SK-N-SH treated with all-trans-retinoic acid at 6 μM for 48 hours (cell line): ENCODE results near the gene TNS4.

Source experiments
- ATAC-seq: fragments of 200-7000 bp; cut with Tn5 transposase; 3 replicates; pipeline ENCODE4 v1.9.1; 2020; ENCODE audit warnings: mild to moderate bottlenecking, moderate library complexity
- ARNTL ChIP-seq: fragments of 450-650 bp; formaldehyde crosslinking; IDR thresholded peaks from 2 replicates; pipeline ENCODE4 v1.5.0; 2020; ENCODE audit warnings: low read depth, mild to moderate bottlenecking, moderate library complexity, borderline replicate concordance
- BACH2 ChIP-seq: fragments of 250-450 bp; sonication (Bioruptor Pico); IDR thresholded peaks from 2 replicates; pipeline ENCODE4 v1.9.0; 2021; ENCODE audit warnings: mild to moderate bottlenecking, borderline replicate concordance
- CSDC2 ChIP-seq: fragments of 250-450 bp; sonication (Bioruptor Pico); IDR thresholded peaks from 2 replicates; pipeline ENCODE4 v1.5.0; 2020; ENCODE audit warnings: mild to moderate bottlenecking, moderate library complexity
- ESRRG ChIP-seq: fragments of 250-450 bp; sonication (Bioruptor Pico); IDR thresholded peaks from 2 replicates; pipeline ENCODE4 v1.6.1; 2021; ENCODE audit warnings: mild to moderate bottlenecking
- GLIS3 ChIP-seq: fragments of 250-450 bp; sonication (Bioruptor Pico); IDR thresholded peaks from 2 replicates; pipeline ENCODE4 v1.5.0; 2020; ENCODE audit warnings: mild to moderate bottlenecking, moderate library complexity
- ISL1 ChIP-seq: fragments of 250-450 bp; sonication (Bioruptor Pico); IDR thresholded peaks from 2 replicates; pipeline ENCODE4 v2.1.2; 2022; ENCODE audit warnings: mild to moderate bottlenecking, moderate library complexity
- OSR1 ChIP-seq: fragments of 250-450 bp; sonication (Bioruptor Pico); IDR thresholded peaks from 2 replicates; pipeline ENCODE4 v1.8.0; 2022; ENCODE audit warnings: moderate library complexity, mild to moderate bottlenecking, inconsistent platforms
- PPARA ChIP-seq: fragments of 250-450 bp; sonication (Bioruptor Pico); IDR thresholded peaks from 2 replicates; pipeline ENCODE4 v1.5.0; 2020; ENCODE audit warnings: mild to moderate bottlenecking, borderline replicate concordance
- RARB ChIP-seq: fragments of 250-450 bp; sonication (Bioruptor Pico); IDR thresholded peaks from 2 replicates; pipeline ENCODE4 v1.8.0; 2021; ENCODE audit warnings: mild to moderate bottlenecking, moderate library complexity
- SNAI2 ChIP-seq: fragments of 250-450 bp; sonication (Bioruptor Pico); IDR thresholded peaks from 2 replicates; pipeline ENCODE4 v1.5.0; 2020; ENCODE audit warnings: mild to moderate bottlenecking, moderate library complexity
- TCF4 ChIP-seq: fragments of 250-450 bp; sonication (Bioruptor Pico); IDR thresholded peaks from 2 replicates; pipeline ENCODE4 v1.8.0; 2021; ENCODE audit warnings: mild to moderate bottlenecking, moderate library complexity, borderline replicate concordance
- TOX ChIP-seq: fragments of 250-450 bp; sonication (Bioruptor Pico); IDR thresholded peaks from 2 replicates; pipeline ENCODE4 v1.8.0; 2021; ENCODE audit warnings: mild to moderate bottlenecking, moderate library complexity, borderline replicate concordance
- ZC3H10 ChIP-seq: fragments of 250-450 bp; sonication (Bioruptor Pico); IDR thresholded peaks from 2 replicates; pipeline ENCODE4 v1.5.1; 2021; ENCODE audit warnings: mild to moderate bottlenecking, moderate library complexity
- ZFP3 ChIP-seq: fragments of 250-450 bp; sonication (Bioruptor Pico); IDR thresholded peaks from 2 replicates; pipeline ENCODE4 v1.5.0; 2020; ENCODE audit warnings: mild to moderate bottlenecking, moderate library complexity
- ZFP30 ChIP-seq: fragments of 450-650 bp; formaldehyde crosslinking; IDR thresholded peaks from 2 replicates; pipeline ENCODE4 v1.5.0; 2022; ENCODE audit warnings: mild to moderate bottlenecking, moderate library complexity
- ZNF565 ChIP-seq: fragments of 450-650 bp; formaldehyde crosslinking; conservative IDR thresholded peaks from 2 replicates; pipeline ENCODE4 v1.5.0; 2020; ENCODE audit warnings: low read depth, mild to moderate bottlenecking, moderate library complexity
- ZNF70 ChIP-seq: fragments of 450-650 bp; formaldehyde crosslinking; IDR thresholded peaks from 2 replicates; pipeline ENCODE4 v1.5.0; 2020; ENCODE audit warnings: mild to moderate bottlenecking, moderate library complexity
- ZNF8 ChIP-seq: fragments of 450-650 bp; formaldehyde crosslinking; IDR thresholded peaks from 2 replicates; pipeline ENCODE4 v1.5.0; 2020; ENCODE audit warnings: mild to moderate bottlenecking, moderate library complexity
- TF ChIP-seq, protein P1 (sequence below): fragments of 250-450 bp; sonication (Bioruptor Pico); IDR thresholded peaks from 2 replicates; pipeline ENCODE4 v1.5.0; 2020; ENCODE audit warnings: mild to moderate bottlenecking, moderate library complexity
- TF ChIP-seq, protein P2 (sequence below): fragments of 250-450 bp; sonication (Bioruptor Pico); IDR thresholded peaks from 2 replicates; pipeline ENCODE4 v1.5.1; 2020; ENCODE audit warnings: low read depth, mild to moderate bottlenecking, moderate library complexity
- TF ChIP-seq, protein P3 (sequence below): fragments of 250-450 bp; sonication (Bioruptor Pico); IDR thresholded peaks from 2 replicates; pipeline ENCODE4 v1.8.0; 2021; ENCODE audit warnings: low read depth, mild to moderate bottlenecking, moderate library complexity, borderline replicate concordance

Gene TNS4

DNA sequence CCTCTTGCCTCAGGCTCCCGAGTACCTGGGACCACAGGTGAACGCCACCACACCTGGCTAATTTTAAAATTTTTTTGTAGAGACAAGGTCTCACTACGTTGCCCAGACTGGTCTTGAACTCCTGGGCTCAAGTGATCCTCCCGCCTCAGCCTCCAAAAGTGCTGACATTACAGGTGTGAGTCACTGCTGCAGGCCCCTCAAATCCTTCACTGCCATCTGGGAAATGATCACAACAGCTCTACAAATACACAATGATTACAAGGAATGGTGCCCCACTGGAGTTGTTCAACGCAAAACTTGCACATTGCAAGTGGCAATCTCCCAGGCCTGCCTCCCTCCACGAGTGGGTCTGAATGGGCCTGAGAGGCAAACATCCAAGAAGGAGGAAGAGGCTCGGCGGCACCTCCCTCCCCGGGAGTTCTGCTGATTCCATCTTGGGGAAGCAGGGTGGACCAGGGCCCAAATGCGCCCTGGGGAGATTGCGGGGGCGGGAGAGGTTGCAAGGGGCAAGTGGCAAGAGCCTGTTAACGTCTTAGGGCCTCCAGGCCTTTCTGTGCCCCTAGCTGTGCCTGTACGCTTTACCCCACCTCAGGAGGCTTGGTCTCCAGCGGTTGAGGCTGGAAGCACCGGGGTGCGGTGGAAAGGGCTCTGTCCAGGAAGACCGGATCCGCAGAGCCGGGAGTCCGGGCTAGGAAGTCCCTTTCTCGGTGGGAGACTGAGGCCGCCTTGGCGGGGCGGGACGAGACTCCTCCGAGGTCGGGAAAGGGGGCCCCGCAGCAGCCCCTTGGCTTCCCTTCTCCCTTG lies 58.8 kb downstream of the TNS4 start (continued):
- TF ChIP-seq, protein P1, sequence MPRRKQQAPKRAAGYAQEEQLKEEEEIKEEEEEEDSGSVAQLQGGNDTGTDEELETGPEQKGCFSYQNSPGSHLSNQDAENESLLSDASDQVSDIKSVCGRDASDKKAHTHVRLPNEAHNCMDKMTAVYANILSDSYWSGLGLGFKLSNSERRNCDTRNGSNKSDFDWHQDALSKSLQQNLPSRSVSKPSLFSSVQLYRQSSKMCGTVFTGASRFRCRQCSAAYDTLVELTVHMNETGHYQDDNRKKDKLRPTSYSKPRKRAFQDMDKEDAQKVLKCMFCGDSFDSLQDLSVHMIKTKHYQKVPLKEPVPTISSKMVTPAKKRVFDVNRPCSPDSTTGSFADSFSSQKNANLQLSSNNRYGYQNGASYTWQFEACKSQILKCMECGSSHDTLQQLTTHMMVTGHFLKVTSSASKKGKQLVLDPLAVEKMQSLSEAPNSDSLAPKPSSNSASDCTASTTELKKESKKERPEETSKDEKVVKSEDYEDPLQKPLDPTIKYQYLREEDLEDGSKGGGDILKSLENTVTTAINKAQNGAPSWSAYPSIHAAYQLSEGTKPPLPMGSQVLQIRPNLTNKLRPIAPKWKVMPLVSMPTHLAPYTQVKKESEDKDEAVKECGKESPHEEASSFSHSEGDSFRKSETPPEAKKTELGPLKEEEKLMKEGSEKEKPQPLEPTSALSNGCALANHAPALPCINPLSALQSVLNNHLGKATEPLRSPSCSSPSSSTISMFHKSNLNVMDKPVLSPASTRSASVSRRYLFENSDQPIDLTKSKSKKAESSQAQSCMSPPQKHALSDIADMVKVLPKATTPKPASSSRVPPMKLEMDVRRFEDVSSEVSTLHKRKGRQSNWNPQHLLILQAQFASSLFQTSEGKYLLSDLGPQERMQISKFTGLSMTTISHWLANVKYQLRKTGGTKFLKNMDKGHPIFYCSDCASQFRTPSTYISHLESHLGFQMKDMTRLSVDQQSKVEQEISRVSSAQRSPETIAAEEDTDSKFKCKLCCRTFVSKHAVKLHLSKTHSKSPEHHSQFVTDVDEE (CRISPR knock-in tag): no peak
- TF ChIP-seq ZC3H10 (no peak), ZFP30 (CRISPR knock-in tag) (no peak), TOX (CRISPR knock-in tag) (no peak), BACH2 (CRISPR knock-in tag) (no peak), GLIS3 (no peak)
- TF ChIP-seq, protein P2, sequence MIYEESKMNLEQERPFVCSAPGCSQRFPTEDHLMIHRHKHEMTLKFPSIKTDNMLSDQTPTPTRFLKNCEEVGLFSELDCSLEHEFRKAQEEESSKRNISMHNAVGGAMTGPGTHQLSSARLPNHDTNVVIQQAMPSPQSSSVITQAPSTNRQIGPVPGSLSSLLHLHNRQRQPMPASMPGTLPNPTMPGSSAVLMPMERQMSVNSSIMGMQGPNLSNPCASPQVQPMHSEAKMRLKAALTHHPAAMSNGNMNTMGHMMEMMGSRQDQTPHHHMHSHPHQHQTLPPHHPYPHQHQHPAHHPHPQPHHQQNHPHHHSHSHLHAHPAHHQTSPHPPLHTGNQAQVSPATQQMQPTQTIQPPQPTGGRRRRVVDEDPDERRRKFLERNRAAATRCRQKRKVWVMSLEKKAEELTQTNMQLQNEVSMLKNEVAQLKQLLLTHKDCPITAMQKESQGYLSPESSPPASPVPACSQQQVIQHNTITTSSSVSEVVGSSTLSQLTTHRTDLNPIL: no peak

DNA sequence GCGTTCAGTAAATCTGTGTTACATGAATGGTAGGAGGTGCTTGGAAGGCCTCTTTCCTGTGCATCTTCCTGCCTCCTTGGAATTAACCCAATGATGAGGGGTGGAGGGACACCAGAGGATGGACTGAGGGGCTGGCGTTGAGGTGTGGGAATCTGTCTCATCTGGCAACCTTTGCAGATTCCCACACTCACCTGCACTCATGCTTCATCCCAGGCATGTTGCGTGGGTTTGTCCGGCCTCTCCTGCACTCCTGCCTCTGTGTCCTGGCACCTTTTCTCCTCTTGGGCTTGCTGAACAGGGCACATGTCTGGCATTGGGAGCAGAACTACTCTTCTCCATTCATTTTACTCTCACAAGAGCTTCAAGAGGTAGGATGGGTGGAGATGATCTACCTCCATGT lies 61.3 kb downstream of the TNS4 start:
- TF ChIP-seq ESRRG (no peak), TCF4 (CRISPR knock-in tag) (no peak), ZNF565 (CRISPR knock-in tag) (no peak), ZFP30 (CRISPR knock-in tag) (no peak), PPARA (CRISPR knock-in tag) (no peak), ZNF70 (CRISPR knock-in tag) (no peak), ZNF8 (CRISPR knock-in tag) (no peak), OSR1 (CRISPR knock-in tag) (no peak), TOX (CRISPR knock-in tag) (no peak), ISL1 (CRISPR knock-in tag) (no peak), ZC3H10 (no peak), ZFP3 (no peak), BACH2 (CRISPR knock-in tag) (no peak), RARB (no peak), CSDC2 (CRISPR knock-in tag) (no peak), ARNTL (CRISPR knock-in tag) (no peak), SNAI2 (CRISPR knock-in tag) (no peak)
- TF ChIP-seq, protein P3, sequence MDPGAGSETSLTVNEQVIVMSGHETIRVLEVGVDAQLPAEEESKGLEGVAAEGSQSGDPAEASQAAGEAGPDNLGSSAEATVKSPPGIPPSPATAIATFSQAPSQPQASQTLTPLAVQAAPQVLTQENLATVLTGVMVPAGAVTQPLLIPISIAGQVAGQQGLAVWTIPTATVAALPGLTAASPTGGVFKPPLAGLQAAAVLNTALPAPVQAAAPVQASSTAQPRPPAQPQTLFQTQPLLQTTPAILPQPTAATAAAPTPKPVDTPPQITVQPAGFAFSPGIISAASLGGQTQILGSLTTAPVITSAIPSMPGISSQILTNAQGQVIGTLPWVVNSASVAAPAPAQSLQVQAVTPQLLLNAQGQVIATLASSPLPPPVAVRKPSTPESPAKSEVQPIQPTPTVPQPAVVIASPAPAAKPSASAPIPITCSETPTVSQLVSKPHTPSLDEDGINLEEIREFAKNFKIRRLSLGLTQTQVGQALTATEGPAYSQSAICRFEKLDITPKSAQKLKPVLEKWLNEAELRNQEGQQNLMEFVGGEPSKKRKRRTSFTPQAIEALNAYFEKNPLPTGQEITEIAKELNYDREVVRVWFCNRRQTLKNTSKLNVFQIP: no peak
- TF ChIP-seq, protein P1 (CRISPR knock-in tag): no peak
- TF ChIP-seq, protein P2: no peak
- no peak for ATAC-seq
